ENCODE measurements around the gene ADGRB3.

Gene ADGRB3

GRCh38 chr6:68726337-68726736, 91.3 kb downstream of the ADGRB3 start:
- no peak for TF ChIP-seq EZH2 (IDR thresholded peaks at IDR 0.05; ENCODE audit: borderline replicate concordance, low read length)
- TF ChIP-seq, protein P1, sequence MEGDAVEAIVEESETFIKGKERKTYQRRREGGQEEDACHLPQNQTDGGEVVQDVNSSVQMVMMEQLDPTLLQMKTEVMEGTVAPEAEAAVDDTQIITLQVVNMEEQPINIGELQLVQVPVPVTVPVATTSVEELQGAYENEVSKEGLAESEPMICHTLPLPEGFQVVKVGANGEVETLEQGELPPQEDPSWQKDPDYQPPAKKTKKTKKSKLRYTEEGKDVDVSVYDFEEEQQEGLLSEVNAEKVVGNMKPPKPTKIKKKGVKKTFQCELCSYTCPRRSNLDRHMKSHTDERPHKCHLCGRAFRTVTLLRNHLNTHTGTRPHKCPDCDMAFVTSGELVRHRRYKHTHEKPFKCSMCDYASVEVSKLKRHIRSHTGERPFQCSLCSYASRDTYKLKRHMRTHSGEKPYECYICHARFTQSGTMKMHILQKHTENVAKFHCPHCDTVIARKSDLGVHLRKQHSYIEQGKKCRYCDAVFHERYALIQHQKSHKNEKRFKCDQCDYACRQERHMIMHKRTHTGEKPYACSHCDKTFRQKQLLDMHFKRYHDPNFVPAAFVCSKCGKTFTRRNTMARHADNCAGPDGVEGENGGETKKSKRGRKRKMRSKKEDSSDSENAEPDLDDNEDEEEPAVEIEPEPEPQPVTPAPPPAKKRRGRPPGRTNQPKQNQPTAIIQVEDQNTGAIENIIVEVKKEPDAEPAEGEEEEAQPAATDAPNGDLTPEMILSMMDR (IDR thresholded peaks at IDR 0.05; ENCODE audit: low read length) = no peak
- no peaks in the 10 kb centered on the region for H3K79me2 ChIP-seq (ENCODE audit: insufficient read depth, low read length)

DNA sequence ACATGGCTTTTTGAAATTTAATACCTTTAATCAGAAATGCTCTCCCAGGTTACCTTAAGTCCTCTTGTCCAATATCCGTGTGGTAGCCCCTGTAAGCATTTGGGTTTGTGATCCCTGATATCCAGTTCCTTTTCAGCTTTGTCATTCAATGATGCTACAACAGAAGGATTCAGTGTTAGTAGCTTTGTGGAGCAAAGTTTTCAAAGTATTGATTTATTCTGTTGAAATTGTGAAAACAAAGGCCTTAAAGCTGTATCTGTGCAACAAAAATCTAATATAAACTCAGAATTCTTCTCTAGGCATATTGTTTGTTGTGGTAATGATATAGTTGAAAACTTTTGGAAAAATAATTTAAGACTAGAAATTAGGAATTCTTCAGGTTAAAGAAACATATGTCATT, 91.9 kb downstream of the ADGRB3 start:
- H3K9me3 ChIP-seq (ENCODE audit: low read length) = no peaks in the 10 kb centered on the region
- H4K20me1 ChIP-seq (ENCODE audit: insufficient read depth, low read length) = no peaks in the 10 kb centered on the region
- no peaks in the 10 kb centered on the region for H3K27me3 ChIP-seq (ENCODE audit: insufficient read depth, low read length)
- H3K27ac ChIP-seq (ENCODE audit: low read depth, low read length, poor library complexity, severe bottlenecking) = no peak overlapping the region
- no peak for TF ChIP-seq EZH2 (IDR thresholded peaks at IDR 0.05; ENCODE audit: borderline replicate concordance, low read length)
- TF ChIP-seq, protein P1 (IDR thresholded peaks at IDR 0.05; ENCODE audit: low read length) = no peak
- no peak overlapping the region for H3K4me3 ChIP-seq (ENCODE audit: low read depth, low read length, poor library complexity, severe bottlenecking)
- H3K9me2 ChIP-seq (ENCODE audit: low read depth, low read length) = no peaks in the 10 kb centered on the region
- no peaks in the 10 kb centered on the region for H3K36me3 ChIP-seq (ENCODE audit: insufficient read depth, low read length)
- H3K79me2 ChIP-seq (ENCODE audit: insufficient read depth, low read length) = no peaks in the 10 kb centered on the region
- no peaks in the 10 kb centered on the region for H3K4me1 ChIP-seq (ENCODE audit: insufficient read depth, low read length, severe bottlenecking)
- H3K4me2 ChIP-seq (ENCODE audit: low read length) = no peak overlapping the region
- H3K9ac ChIP-seq (ENCODE audit: low read length) = no peak overlapping the region
- no peaks in the 10 kb centered on the region for H3F3A ChIP-seq (ENCODE audit: insufficient read depth, low read length)
- no peak overlapping the region for H2AFZ ChIP-seq (ENCODE audit: low read length)

More at GRCh38 chr6:68726337-68726736, 91.3 kb downstream of the ADGRB3 start:
- Histone ChIP-seq H3K9me3 (ENCODE audit: low read length) (no peaks in the 10 kb centered on the region), H3K9ac (ENCODE audit: low read length) (no peak overlapping the region), H3F3A (ENCODE audit: insufficient read depth, low read length) (no peaks in the 10 kb centered on the region), H3K9me2 (ENCODE audit: low read depth, low read length) (no peaks in the 10 kb centered on the region), H3K4me1 (ENCODE audit: insufficient read depth, low read length, severe bottlenecking) (no peaks in the 10 kb centered on the region), H3K4me3 (ENCODE audit: low read depth, low read length, poor library complexity, severe bottlenecking) (no peak overlapping the region), H3K4me2 (ENCODE audit: low read length) (no peak overlapping the region), H3K27ac (ENCODE audit: low read depth, low read length, poor library complexity, severe bottlenecking) (no peak overlapping the region), H3K27me3 (ENCODE audit: insufficient read depth, low read length) (no peaks in the 10 kb centered on the region), H4K20me1 (ENCODE audit: insufficient read depth, low read length) (no peaks in the 10 kb centered on the region), H3K36me3 (ENCODE audit: insufficient read depth, low read length) (no peaks in the 10 kb centered on the region), H2AFZ (ENCODE audit: low read length) (no peak overlapping the region)

GRCh38 chr6:68727699-68728098, 92.6 kb downstream of the ADGRB3 start:
- no peaks in the 10 kb centered on the region for H3K9me2 ChIP-seq (ENCODE audit: low read depth, low read length)
- H2AFZ ChIP-seq (ENCODE audit: low read length) = no peak overlapping the region
- no peak overlapping the region for H3K4me3 ChIP-seq (ENCODE audit: low read depth, low read length, poor library complexity, severe bottlenecking)
- no peaks in the 10 kb centered on the region for H3K36me3 ChIP-seq (ENCODE audit: insufficient read depth, low read length)
- H3K9me3 ChIP-seq (ENCODE audit: low read length) = no peaks in the 10 kb centered on the region
- no peak overlapping the region for H3K27ac ChIP-seq (ENCODE audit: low read depth, low read length, poor library complexity, severe bottlenecking)
- H4K20me1 ChIP-seq (ENCODE audit: insufficient read depth, low read length) = no peaks in the 10 kb centered on the region
- no peak overlapping the region for H3K4me2 ChIP-seq (ENCODE audit: low read length)
- no peaks in the 10 kb centered on the region for H3K27me3 ChIP-seq (ENCODE audit: insufficient read depth, low read length)
- no peak overlapping the region for H3K9ac ChIP-seq (ENCODE audit: low read length)
- no peaks in the 10 kb centered on the region for H3K79me2 ChIP-seq (ENCODE audit: insufficient read depth, low read length)
- H3F3A ChIP-seq (ENCODE audit: insufficient read depth, low read length) = no peaks in the 10 kb centered on the region
- TF ChIP-seq EZH2 (IDR thresholded peaks at IDR 0.05; ENCODE audit: borderline replicate concordance, low read length) = no peak
- TF ChIP-seq, protein P1 (IDR thresholded peaks at IDR 0.05; ENCODE audit: low read length) = no peak
- H3K4me1 ChIP-seq (ENCODE audit: insufficient read depth, low read length, severe bottlenecking) = no peaks in the 10 kb centered on the region
